PFSK-1 (cell line): ENCODE measurements around the gene STN1.

Source experiments
- FOXP2 ChIP-seq: optimal IDR thresholded peaks from 2 replicates; pipeline ENCODE3; 2011; ENCODE audit warnings: borderline replicate concordance, control low read depth, inconsistent platforms; ENCODE audit not compliant: insufficient read depth; ENCODE audit errors: extremely low read length, extremely low read depth
- POLR2AphosphoS5 ChIP-seq: IDR thresholded peaks from 2 replicates; pipeline ENCODE4 v1.6.1; 2012; ENCODE audit warnings: low read depth, mild to moderate bottlenecking, control low read depth, low read length, moderate library complexity
- REST ChIP-seq, 2 experiments: IDR thresholded peaks; 2 replicates each; pipeline versions ENCODE4 v1.6.1 to v1.8.0; 2011 to 2012; ENCODE audit warnings: low read depth in 2 of 2, low read length in 2 of 2, control low read depth in 1 of 2, inconsistent platforms in 1 of 2, mild to moderate bottlenecking in 1 of 2, moderate library complexity in 1 of 2; ENCODE audit not compliant: insufficient read depth in 1 of 2
- SIN3A ChIP-seq: IDR thresholded peaks from 2 replicates; pipeline ENCODE4 v1.6.1; 2012; ENCODE audit warnings: mild to moderate bottlenecking, low read length, moderate library complexity, borderline replicate concordance; ENCODE audit not compliant: insufficient read depth
- TAF1 ChIP-seq: IDR thresholded peaks from 2 replicates; pipeline ENCODE4 v1.6.1; 2012; ENCODE audit warnings: low read length, control low read depth, borderline replicate concordance; ENCODE audit not compliant: insufficient read depth

- TF ChIP-seq SIN3A (no peak), TAF1 (no peak), POLR2AphosphoS5 (no peak), REST (IDR thresholded peaks at IDR 0.05; ENCODE audit: insufficient read depth in 1 of 2, low read depth in 2 of 2, low read length in 2 of 2) (no peak), FOXP2 (no peak)
Measured at GRCh38 chr10:103858360-103858759, 59.6 kb downstream of the STN1 start.
